Stimulated activated CD4-positive, alpha-beta T cell treated with anti-CD3 and anti-CD28 coated beads, Interleukin-4, amount 100 ng/mL, for 1 hour (primary cell): ENCODE results near the gene RAET1L.
A peak's percentile ranks its signal among the peaks of the same experiment; 100 is the strongest.
"Not testable (repeated sequence)": the region's sequence is repeated elsewhere in the genome, so short reads cannot be mapped to it uniquely, and the experiment has no call there.

ENCODE experiments used
- DNase-seq: peaks from one replicate; pipeline ENCODE4 v3.0.0-alpha.2; 2020

Gene RAET1L

DNA sequence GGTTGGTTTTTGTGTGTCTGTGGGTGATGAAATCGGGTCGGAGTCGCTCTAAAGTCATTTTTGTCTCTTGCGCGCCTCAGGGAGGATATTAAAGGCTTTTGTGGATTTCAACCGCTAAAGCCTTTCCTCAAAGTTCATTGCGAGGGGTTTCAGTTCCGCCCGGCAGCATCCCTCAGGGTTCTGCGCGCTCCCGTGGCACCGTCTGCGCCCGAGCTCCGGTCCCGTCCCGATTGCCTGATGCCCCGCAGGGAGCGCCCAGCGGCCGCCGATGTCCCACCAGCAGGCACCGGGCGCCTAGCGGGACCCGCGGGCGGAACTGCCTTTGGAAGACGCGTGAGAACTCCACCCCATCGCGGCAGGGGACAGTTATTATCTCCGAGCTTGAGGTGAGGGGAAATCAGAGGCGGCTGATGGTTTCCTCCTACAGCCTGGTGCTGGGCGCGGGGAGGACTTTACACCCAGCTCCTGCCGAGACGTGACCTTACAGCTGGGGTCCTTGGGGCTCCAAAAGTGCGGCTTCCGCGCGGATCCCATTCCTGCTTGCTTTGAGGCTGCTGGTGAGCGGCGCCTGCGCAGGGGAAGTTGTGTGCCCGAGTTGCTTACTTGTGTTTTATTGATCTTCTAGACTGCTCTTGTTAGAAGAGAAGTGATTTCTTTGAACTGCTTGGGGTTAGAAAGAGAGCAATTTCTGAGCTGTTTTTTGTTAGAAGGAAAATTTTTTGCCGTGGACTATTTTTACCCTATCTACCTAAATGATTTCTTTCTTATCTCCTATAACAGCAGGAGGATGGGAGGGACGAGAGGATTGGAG is 34.5 kb downstream of the RAET1L start:
- peak; percentile 19 for DNase-seq

DNA sequence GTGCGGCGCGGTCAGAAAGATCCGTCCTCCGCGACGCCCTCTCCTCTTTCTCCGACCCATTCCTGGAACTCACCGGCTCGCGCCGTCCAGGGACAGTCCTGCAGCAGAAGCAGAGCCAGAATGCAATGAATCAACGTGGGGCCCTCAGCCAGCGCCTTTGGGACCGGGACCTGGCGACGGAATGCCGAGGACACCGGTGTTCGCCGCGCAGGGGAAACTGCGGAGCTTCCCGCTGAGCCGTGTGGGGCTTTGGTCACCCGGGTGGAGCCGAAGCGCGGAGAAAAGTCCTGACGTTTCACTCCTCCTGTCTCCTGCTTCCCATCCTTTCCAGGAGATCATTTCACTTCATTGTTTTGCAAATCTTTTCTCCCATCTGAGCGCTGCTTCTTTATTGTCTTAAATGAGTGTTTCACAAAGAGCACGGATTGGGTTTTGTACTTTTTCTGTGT is 35.1 kb downstream of the RAET1L start:
- no peak for DNase-seq

DNA sequence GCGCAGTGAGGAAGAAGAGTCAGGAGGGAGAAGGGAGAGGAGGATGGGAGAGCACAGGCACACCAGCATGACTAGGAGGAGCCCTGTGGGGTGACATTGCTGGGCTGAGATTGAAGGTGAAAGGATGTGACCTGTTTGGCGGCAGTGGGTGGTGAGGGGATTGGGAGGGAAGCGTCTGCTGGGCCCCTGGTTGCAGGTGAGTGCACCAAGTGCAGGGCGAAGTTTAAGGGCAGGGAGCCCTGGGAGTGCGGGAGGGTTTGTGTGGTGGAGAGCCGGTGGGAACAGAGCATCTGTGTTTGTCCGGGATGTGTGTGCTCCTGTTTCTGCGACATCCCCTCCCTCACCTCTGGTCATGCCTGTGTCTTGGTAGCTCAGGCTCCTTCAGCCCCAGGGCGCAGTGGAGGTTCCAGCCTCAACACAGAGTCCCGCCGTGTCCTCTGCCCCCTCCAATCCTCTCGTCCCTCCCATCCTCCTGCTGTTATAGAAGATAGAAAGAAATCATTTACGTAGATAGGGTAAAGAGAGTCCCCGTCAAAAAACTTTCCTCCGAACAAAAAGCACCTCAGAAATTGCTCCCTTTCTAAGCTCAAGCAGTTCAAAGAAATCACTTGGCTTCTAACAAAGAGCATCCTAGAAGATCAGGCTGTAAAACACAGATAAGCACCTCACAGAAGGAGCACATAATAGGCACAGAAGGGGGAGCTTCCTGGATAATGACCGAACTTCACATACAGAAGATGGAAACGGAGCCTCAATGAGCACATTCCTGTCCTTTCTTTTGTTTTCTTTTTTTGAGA is 36.6 kb downstream of the RAET1L start:
- DNase-seq = no peak

DNA sequence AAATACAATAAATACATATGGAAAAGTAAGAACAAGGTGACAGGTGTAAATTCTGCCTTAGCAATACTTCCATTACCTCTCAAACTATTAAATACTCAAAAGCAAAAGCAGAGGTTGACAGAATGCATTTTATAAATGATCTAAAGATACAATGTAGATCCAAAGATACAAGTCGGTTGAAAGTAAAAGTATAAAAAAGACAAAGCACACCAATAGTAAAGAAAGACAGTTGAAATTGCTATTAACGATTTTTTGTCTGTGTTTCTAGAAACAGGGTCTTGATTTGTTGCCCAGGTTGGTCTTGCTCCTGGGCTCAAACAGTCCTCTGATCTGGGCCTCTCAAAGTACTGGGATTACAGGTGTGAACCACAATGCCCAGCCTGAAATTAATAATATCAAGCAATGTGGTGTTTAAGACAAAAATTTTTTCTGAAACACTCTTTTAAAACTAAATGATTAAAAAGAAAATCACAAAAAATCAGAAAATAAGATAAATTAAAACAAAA is 37.7 kb downstream of the RAET1L start:
- DNase-seq = no peak

DNA sequence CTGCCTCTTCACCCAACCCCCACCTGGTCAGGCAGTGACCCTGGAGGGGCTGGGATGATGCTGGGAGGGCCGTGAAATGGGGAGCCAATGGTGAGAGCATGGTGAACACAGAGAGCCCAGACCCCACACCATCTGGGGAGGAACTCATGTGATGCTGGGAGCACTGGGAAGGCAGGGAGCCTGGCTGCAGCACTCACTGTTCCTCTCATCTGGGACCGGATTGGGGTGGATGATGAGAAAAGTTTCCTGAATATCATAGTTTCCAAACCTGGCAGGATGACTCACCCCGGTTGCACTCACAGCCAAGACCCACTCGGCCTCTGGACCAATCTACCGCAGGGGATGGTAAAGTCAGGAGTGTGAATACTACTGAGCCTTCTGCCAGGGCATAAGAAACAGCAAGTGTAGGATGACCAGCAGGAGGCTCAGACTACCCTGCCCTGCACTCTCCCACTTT is 39.8 kb downstream of the RAET1L start:
- no peak for DNase-seq

DNA sequence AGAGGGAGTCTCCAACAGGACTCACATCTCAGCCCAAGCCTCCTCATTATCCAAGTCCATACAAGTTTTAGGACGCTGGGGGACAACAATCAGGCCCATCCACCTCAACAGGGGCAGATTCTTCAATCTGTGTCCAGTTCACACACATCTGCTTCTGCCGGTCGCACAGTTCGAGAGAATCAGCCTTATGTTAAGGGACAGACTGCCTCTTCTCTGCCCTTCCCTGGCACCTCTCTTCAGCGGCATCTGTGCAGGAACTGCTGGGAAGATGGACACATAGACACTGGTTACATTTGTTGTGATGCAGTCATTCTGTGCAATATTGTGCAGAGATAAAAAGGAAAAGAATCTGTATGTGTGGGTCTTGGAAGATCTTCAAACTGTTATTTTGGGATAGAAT is 40.6 kb downstream of the RAET1L start:
- DNase-seq = no peak

DNA sequence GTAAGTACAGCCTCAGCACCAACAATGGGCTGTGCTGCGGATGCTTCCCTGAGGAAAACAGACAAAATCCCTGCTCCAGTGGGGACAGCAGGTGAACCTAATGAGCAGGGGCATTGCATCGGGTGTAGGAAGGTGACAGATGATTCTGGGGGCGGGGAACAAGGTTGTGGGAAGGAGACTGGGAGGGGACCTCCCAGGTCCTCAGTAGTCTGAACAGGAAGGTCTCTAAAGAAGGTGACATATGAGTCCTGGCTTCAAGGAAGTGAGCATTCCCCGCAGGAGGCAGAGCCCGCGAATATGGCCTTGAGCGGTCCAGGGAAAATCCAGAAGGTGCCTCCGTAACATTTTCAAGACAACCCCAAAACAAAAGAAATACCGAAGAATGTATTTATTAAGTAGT is 42.2 kb downstream of the RAET1L start:
- DNase-seq = no peak

DNA sequence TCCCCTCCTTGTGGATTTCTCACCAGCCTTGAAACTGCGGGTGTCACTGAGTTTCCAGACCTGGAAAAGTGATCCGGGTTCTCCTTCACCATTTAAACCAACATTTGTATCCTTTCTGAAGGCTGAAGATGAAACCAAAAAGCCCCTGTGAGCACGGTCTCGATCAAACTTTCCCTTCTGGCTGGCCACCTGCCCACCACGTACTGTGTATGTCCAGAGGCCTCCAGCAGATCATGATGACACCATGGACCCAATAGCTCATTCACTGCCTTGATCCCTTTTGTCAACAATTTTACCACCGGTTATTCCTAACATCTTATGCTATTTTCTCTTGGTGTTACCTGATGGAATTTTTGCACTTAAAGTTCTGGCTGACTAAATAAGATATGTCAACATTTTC is 46.0 kb downstream of the RAET1L start:
- DNase-seq = no peak

DNA sequence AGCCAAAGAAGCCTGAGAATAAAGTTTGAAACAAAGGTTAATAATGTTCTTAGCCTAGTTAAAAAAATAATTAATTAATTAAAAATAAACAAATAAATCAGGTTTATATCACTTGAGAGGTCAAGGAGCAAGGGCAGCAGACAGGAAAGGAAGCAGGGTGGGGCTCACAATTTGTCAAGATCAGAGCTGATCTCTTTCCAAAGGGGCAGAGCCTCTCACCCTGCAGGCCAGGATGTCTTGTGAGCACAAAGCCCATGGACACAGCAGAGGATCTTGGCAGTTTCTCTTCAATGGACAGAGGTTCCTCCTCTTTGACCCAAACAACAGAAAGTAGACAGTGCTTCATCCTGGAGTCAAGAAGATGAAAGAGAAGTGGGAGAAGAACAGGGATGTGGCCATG is 46.7 kb downstream of the RAET1L start:
- no peak for DNase-seq

DNA sequence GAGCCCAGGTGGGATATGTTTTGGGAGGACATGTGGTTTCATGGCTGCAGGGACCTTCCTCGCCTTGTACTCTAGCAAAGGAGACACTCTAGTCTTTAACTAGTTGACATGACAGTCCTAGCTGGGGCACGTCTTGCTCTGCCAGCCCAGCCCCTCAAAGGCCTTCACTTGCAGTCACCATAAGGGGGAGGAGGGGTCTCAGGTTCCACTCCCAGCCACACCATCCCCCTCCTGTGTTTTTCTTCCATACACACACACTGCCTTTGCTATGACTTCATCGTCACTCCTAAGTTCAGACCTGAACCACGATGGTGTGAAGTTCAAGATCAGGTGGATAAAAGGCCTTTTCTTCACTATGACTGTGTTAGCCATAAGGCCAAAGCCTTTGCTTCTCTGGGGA is 48.1 kb downstream of the RAET1L start:
- DNase-seq = no peak

DNA sequence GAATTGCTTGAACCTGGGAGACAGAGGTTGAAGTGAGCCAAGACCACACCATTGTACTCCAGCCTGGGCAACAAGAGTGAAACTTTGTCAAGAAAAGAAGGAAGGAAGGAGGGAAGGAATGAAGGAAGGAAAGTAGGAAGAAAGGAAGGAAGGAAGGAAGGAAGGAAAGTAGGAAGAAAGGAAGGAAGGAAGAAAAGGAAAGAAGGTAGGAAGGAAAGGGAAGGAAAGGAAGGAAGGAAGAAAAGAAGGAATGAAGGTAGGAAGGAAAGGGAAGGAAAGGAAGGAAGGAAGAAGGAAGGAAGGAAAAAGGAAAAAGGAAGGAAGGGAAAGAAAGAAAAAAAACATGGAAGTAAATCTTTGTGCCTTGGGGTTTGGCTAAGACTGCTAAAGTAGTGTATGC is 49.9 kb downstream of the RAET1L start:
- DNase-seq = no peak

DNA sequence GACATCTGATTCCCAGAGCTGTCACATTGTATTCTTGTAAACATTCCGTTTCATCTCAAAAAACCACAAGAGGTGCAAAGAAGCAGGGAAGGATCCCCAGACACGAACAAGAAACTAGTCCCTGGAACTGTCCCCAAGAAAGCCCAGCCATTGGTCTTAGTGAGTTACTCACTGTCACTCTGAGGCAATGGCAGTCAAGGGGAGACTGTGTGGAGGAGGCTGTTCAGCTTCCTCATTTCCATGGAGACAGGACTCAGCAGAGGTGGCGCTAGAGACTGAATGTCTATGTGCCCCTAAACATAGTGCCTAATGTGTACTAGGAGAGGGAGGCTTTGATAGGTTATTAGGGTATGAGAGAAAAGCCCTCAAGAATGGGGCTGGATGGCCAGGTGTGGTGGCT is 50.5 kb downstream of the RAET1L start:
- DNase-seq = no peak

DNA sequence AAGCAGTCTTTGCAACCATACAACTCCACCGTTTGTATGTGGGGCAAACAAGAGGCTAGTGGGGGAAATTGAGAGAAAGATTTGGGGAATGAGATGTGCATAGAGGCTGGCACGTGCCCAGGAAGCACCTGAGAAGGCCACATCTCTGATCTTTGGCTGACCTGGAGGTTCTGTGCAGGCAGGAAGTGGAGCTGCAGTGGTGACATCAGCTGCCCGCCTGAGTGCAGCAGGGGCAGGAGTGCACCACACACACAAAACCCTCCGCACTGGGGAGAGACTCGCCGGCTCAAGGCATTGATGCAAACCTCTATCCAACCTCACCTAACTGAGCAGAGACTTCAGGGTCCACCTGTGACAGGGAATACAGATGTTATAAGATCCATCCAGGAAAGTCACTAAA is 50.9 kb downstream of the RAET1L start:
- not testable (repeated sequence) for DNase-seq

DNA sequence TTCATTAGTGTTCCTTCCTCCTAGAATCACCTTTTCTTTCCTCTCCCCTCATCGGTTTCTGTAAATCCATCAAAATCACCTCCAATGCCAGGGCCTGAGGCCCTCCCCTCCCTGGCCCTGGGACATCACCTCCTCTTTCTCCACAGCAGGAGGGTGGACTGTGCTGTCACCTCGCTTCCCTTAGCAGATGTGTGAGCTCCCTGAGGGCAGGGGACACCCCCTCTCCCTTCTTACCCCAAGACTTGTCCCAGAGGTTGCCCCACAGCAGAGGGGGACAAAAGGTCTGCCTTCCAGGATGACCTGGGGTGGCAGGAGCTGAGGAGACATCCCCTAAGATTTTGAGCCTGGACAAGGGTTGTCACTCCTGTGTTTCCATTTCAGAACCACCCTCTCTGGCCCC is 55.7 kb downstream of the RAET1L start:
- no peak for DNase-seq

DNA sequence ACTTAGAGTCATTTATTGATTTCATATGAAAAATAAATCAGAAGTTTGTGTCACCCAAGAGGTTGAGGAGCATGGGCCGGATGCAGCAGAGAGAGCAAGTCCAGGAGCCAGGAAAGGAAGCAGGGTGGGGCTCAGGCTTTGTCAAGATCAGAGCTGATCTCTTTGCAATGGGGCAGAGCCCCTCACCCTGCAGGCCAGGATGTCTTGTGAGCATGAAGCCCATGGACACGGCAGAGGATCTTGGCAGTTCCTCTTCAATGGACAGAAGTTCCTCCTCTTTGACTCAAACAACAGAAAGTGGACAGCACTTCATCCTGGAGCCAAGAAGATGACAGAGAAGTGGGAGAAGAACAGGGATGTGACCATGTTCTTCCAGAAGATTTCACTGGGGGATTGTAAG is 56.4 kb downstream of the RAET1L start:
- not testable (repeated sequence) for DNase-seq
